ENCODE data around the gene TESK2.
"Not testable (repeated sequence)": the region's sequence is repeated elsewhere in the genome, so short reads cannot be mapped to it uniquely, and the experiment has no call there.

The TESK2 gene

GRCh38 chr1:45508295-45509151 lies 17.6 kb upstream of the TESK2 start:
- no peak for DNase-seq

- DNase-seq: no peak
These were observed 16.9 kb upstream of the TESK2 start for GRCh38 chr1:45507893-45508292.

GRCh38 chr1:45507195-45507594 lies 16.2 kb upstream of the TESK2 start:
- no peak for DNase-seq

GRCh38 chr1:45503462-45504360 lies 12.7 kb upstream of the TESK2 start:
- no peak for DNase-seq

GRCh38 chr1:45501505-45501859 lies 10.5 kb upstream of the TESK2 start:
- DNase-seq: no peak

GRCh38 chr1:45499415-45499769 lies 8.4 kb upstream of the TESK2 start:
- no peak for DNase-seq

- DNase-seq: no peak
These were observed 7.3 kb upstream of the TESK2 start for GRCh38 chr1:45498279-45498678.

GRCh38 chr1:45493116-45493697 lies 2.2 kb upstream of the TESK2 start:
- DNase-seq: peak; percentile 68

GRCh38 chr1:45492691-45493090 lies 1.7 kb upstream of the TESK2 start:
- no peak for DNase-seq

GRCh38 chr1:45491487-45492260 lies 711 bp upstream of the TESK2 start:
- DNase-seq: no peak

GRCh38 chr1:45490121-45490625 lies 790 bp downstream of the TESK2 start:
- DNase-seq: no peak

- not testable (repeated sequence) for DNase-seq
These were observed 1.6 kb downstream of the TESK2 start for GRCh38 chr1:45489379-45489778.

GRCh38 chr1:45488666-45489377 lies 2.1 kb downstream of the TESK2 start:
- no peak for DNase-seq

GRCh38 chr1:45485949-45486348 lies 5.0 kb downstream of the TESK2 start:
- DNase-seq: no peak

GRCh38 chr1:45479039-45479748 lies 11.8 kb downstream of the TESK2 start:
- DNase-seq: no peak

GRCh38 chr1:45478121-45478814 lies 12.7 kb downstream of the TESK2 start:
- peak; percentile 64 for DNase-seq

- no peak for DNase-seq
These were observed 13.3 kb downstream of the TESK2 start for GRCh38 chr1:45477646-45478045.

GRCh38 chr1:45474194-45474593 lies 16.8 kb downstream of the TESK2 start:
- not testable (repeated sequence) for DNase-seq

- no peak for DNase-seq
These were observed 17.7 kb downstream of the TESK2 start for GRCh38 chr1:45473302-45473701.

GRCh38 chr1:45470306-45470798 lies 20.6 kb downstream of the TESK2 start:
- no peak for DNase-seq
